Measurements from ENCODE around the gene NARS2.
"Not testable (repeated sequence)": the region's sequence is repeated elsewhere in the genome, so short reads cannot be mapped to it uniquely, and the experiment has no call there.

The NARS2 gene

DNA sequence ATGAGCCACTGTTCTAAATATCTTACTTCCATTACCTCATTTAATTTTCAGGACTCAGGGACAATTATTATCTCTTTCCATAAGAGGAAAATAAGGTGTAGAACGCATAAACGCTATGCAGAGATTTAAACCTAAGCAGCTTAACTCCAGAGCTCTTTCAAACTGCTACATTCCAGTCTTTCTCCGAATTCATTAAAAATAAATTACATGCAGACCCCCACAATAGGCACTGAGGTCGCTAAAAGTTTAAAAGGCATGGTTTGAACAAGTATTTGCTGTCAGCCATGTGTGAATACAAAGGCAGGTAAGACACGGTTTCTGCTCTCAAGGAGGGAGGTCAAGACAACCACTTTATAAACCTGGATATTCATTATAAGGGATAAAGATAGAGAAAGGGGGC lies 983 bp downstream of the NARS2 start:
- DNase-seq = no peak

- no peak for DNase-seq
These were observed 1.4 kb downstream of the NARS2 start for GRCh38 chr11:78573271-78573670.

- no peak for DNase-seq
These were observed 2.3 kb downstream of the NARS2 start for GRCh38 chr11:78572394-78572793.

- DNase-seq = no peak
These were observed 4.6 kb downstream of the NARS2 start for GRCh38 chr11:78570031-78570430.

GRCh38 chr11:78567209-78567608 lies 7.5 kb downstream of the NARS2 start:
- DNase-seq = no peak

- peak in 1 of 2 experiments; percentile 3 for DNase-seq
These were observed 9.9 kb downstream of the NARS2 start for GRCh38 chr11:78564490-78565467.

DNA sequence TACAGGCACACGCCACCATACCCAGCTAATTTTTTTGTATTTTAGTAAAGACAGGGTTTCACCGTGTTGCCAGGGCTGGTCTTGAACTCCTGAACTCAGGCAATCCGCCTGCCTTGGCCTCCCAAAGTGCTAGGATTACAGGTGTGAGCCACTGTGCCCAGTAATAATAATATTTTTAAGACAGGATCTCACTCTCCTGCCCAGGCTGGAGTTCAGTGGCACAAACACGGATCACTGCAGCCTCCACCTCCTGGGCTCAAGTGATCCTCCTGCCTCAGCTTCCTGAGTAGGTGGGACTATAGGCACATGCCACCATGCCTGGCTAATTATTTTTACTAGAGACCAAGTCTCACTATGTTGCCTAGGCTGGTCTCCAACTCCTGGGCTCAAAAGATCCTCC lies 10.6 kb downstream of the NARS2 start:
- not testable (repeated sequence) for DNase-seq

- not testable (repeated sequence) for DNase-seq
These were observed 11.6 kb downstream of the NARS2 start for GRCh38 chr11:78563090-78563489.

DNA sequence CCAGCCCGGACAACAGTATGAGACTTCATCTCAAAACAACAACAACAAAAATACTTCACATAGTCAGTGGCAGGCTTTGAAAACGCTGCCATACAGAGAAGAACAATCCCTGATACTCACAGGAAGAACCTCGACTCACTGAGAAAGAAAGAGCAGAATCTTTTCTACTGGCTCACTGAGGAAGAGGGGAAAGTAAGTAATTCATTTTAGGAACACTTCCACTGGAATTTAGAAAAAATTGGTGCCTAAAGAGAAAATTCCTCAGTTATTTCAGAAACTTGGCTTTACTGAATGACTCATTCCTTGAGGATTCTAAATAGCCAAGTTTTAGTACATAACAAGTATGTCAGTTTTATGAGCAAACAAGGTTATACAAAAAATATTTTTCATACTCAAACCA lies 12.3 kb downstream of the NARS2 start:
- no peak for DNase-seq

- DNase-seq = no peak
These were observed 13.7 kb downstream of the NARS2 start for GRCh38 chr11:78560826-78561484.

GRCh38 chr11:78560153-78560552 lies 14.5 kb downstream of the NARS2 start:
- DNase-seq = no peak

DNA sequence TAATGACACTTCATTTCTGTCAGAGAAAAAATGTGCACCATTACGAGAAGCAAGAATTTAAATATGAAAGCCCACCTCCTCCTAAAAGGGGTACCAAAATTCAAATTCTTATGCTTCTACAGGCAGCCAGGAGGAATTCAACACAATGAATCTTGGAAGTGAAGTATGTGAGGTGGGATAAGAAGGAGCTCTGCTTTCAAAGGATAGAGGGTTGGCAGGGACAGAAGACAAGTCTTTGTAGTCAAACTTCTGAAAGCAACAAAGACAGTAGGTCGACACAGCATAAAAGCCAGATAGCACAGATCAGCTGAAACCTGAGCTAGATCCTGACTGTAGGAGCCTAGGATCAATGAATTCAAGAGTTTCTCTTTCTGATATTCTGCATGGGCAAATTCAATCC lies 17.4 kb downstream of the NARS2 start:
- no peak for DNase-seq

DNA sequence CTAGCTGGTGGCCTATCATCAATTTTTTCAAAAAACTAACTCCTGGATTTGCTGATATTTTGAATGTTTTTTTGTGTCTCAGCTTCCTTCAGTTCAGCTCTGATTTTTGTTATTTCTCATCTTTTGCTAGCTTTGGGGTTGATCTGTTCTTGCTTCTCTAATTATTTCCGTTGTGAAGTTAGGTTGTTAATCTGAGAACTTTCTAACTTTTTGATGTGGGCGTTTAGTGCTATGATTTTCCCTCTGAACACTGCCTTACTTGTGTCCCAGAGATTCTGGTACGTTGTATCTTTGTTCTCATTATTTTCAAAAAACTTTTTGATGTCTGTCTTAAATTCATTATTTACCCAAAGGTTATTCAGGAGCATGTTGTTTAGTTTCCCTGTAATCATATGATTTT lies 19.1 kb downstream of the NARS2 start:
- DNase-seq = no peak

DNA sequence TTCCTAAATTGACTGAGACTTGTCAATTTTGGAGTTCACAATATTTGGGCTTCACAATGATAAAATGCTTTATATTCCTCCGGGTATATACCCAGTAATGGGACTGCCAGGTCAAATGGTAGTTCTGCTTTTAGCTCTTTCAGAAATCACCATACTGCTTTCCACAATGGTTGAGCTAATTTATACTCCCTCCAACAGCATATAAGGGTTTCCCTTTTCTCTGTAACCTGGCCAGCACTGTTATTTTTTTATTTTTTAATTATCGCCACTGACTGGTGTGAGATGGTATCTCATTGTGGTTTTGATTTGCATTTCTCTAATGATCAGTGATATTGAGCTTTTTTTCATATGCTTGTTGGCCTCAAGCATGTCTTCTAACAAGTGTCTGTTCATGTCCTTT lies 21.8 kb downstream of the NARS2 start:
- DNase-seq = no peak

GRCh38 chr11:78552139-78552538 lies 22.5 kb downstream of the NARS2 start:
- DNase-seq = not testable (repeated sequence)

DNA sequence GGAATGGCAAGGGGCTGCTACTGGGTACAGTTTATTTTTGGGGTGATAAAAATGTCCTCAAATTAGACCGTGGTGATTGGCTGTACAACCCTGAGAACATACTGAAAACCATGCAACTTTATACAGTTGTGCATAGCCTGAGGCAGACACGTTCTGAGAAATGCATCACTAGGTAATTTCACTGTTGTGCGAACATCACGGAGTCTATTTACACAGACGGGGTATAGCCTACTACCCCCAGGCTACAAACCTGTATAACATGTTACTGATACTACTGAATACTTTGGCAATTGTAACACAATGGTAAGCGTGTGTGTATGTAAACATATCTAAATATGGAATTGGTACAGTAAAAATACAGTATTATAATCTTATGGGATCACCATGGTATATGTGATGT lies 23.6 kb downstream of the NARS2 start:
- no peak for DNase-seq

GRCh38 chr11:78549624-78550409 lies 24.8 kb downstream of the NARS2 start:
- no peak for DNase-seq

GRCh38 chr11:78548911-78549590 lies 25.6 kb downstream of the NARS2 start:
- no peak for DNase-seq

GRCh38 chr11:78547931-78548705 lies 26.5 kb downstream of the NARS2 start:
- no peak for DNase-seq

GRCh38 chr11:78542007-78542406 lies 32.7 kb downstream of the NARS2 start:
- no peak for DNase-seq

- no peak for DNase-seq
These were observed 33.1 kb downstream of the NARS2 start for GRCh38 chr11:78541537-78541936.

DNA sequence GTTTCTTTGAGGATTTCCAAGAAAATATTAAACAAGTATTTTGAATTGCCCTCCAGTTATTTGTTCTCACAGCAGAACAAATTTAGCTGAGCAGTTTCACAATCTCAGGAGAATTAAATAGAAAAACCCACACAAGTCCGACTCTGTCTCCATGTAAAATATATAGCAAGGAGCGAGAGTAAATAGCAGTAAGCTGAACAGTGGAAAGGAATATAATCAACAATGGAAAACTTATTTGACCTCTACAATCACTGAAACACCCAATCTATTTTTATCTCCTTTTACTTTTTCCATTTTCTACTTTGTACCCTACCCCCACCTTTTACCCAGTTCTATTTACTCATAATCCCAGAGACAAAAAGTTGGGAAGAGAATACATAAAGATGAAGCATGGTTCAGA lies 34.4 kb downstream of the NARS2 start:
- no peak for DNase-seq
